GM23248 (cell line): ENCODE measurements around the gene TXNDC17. TPM values are rescaled to one million over a fixed set of nuclear protein-coding genes. Genes with fewer than 3 reads are reported as not detected.
"Not testable (repeated sequence)": the region's sequence is repeated elsewhere in the genome, so short reads cannot be mapped to it uniquely, and the experiment has no call there.

Source experiments
- DNase-seq: peaks from one replicate; pipeline ENCODE4 v3.0.0-alpha.2; 2015
- H2AFZ ChIP-seq: fragments of 200-600 bp; sonication (generic); 2 replicates; pipeline ENCODE4 v1.6.1; 2016; ENCODE audit warnings: antibody characterized with exemption
- H3F3A ChIP-seq: fragments of 200-600 bp; sonication (generic); 2 replicates; pipeline ENCODE4 v1.6.1; 2016; ENCODE audit warnings: mild to moderate bottlenecking, antibody characterized with exemption, mixed run types; ENCODE audit not compliant: insufficient read depth
- H3K27ac ChIP-seq: fragments of 200-600 bp; sonication (generic); 2 replicates; pipeline ENCODE4 v1.5.1; 2016; ENCODE audit warnings: mild to moderate bottlenecking
- H3K27me3 ChIP-seq: fragments of 200-600 bp; sonication (generic); replicated peaks from 2 replicates; pipeline ENCODE4 v1.6.1; 2016; ENCODE audit warnings: mild to moderate bottlenecking; ENCODE audit not compliant: insufficient read depth
- H3K36me3 ChIP-seq: fragments of 200-600 bp; sonication (generic); 2 replicates; pipeline ENCODE4 v1.6.1; 2016; ENCODE audit warnings: low read depth, mild to moderate bottlenecking
- H3K4me1 ChIP-seq: fragments of 200-600 bp; sonication (generic); 2 replicates; pipeline ENCODE4 v1.6.1; 2016; ENCODE audit warnings: mild to moderate bottlenecking; ENCODE audit not compliant: insufficient read depth
- H3K4me2 ChIP-seq: fragments of 200-600 bp; sonication (generic); one replicate; pipeline ENCODE4 v1.6.1; 2016; ENCODE audit warnings: mild to moderate bottlenecking; ENCODE audit not compliant: unreplicated experiment
- H3K4me3 ChIP-seq: fragments of 200-600 bp; sonication (generic); 2 replicates; pipeline ENCODE4 v1.5.1; 2016; ENCODE audit warnings: mild to moderate bottlenecking
- H3K79me2 ChIP-seq: fragments of 200-600 bp; sonication (generic); 2 replicates; pipeline ENCODE4 v1.6.1; 2016; ENCODE audit warnings: mild to moderate bottlenecking; ENCODE audit not compliant: insufficient read depth
- H3K9ac ChIP-seq: fragments of 200-600 bp; sonication (generic); 2 replicates; pipeline ENCODE4 v1.6.1; 2016; ENCODE audit warnings: mild to moderate bottlenecking
- H3K9me2 ChIP-seq: fragments of 200-600 bp; sonication (generic); 2 replicates; pipeline ENCODE4 v1.6.1; 2016; ENCODE audit warnings: mixed run types, mild to moderate bottlenecking, moderate library complexity; ENCODE audit not compliant: insufficient read depth
- H3K9me3 ChIP-seq: fragments of 200-600 bp; sonication (generic); one replicate; pipeline ENCODE4 v1.6.1; 2017; ENCODE audit warnings: low read depth
- H4K20me1 ChIP-seq: fragments of 200-600 bp; sonication (generic); 2 replicates; pipeline ENCODE4 v1.6.0; 2016; ENCODE audit not compliant: insufficient read depth
- EZH2 ChIP-seq: fragments of 200-600 bp; sonication (generic); IDR thresholded peaks from 2 replicates; pipeline ENCODE4 v1.6.1; 2018; ENCODE audit warnings: antibody characterized with exemption, mild to moderate bottlenecking; ENCODE audit not compliant: insufficient read depth, poor library complexity, severe bottlenecking
- EZH2phosphoT487 ChIP-seq: fragments of 200-600 bp; sonication (generic); IDR thresholded peaks from 2 replicates; pipeline ENCODE4 v1.6.1; 2018; ENCODE audit warnings: antibody characterized with exemption, moderate library complexity, mild to moderate bottlenecking, low read depth; ENCODE audit not compliant: insufficient read depth
- WGBS, 2 experiments: methylation state at CpG; one replicate each; pipeline ENCODE4 v1.1.6; 2015 to 2017; ENCODE audit warnings: low lambda C conversion rate in 2 of 2, low coverage in 1 of 2; ENCODE audit errors: missing lambda C conversion rate in 2 of 2; 5-methylcytosine and 5-hydroxymethylcytosine counted together
- in situ Hi-C: fragments of 300-500 bp; cut with MboI; formaldehyde crosslinking; loops from 2 replicates; pipeline ENCODE4 v1.15.0; 2020
- polyA plus RNA-seq: library from polyadenylated mRNA; unstranded; fragments of >200 nt; fragmentation: Nextera tagmentation; extraction: Ambion mirVana; gene quantifications from 2 replicates; pipeline ENCODE4 v1.2.1, GENCODE V29; 2016
- total RNA-seq: library from RNA; depleted of rRNA; stranded (reverse); fragments of >200 nt; shearing (Covaris generic); gene quantifications from 2 replicates; pipeline ENCODE4 v1.2.3, GENCODE V29; 2014

Gene TXNDC17
- total and polyA plus RNA-seq, 2 experiments from 2014 or later: 152 to 630 TPM

DNA sequence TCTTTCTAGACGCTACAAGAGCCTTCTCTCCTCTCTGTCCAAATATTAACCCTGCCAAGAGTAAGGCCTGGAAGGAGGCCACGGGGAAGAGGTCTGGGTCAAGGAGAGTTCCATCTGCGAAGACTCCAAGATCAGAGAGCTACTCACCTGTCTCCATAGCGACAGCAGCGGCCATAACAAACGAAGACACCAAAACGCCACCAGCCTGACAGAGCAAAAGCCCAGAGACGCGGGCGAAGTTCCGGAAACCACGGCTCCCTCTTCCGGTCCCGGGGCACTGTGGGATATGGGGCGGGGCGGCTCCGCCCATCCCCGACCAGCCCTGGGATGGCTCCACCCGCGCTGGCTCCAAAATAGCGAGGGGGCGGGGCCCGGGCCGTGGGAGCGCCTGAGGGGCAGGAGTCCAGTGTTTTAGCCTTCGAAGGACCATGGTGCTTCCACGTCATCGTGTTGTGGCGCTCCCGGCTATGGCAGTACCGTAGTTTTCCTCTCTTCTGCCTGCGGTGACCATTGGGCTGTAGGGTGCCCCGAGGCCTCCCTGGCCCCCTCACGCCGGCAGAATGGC is 10.6 kb downstream of the TXNDC17 start, which contains the start of the genes C17orf100 and MED31:
Gene C17orf100 (plus strand): TSS at position 409 of the 565 bp plus-strand sequence. CDS start 152 bp downstream, at position 561.
Gene MED31 (minus strand): TSS at position 252 of the 565 bp plus-strand sequence. CDS start 77 bp downstream, at position 175.
- 1 to 2% methylated on average over 33 of the region's 35 CpGs for WGBS, 2 experiments
- in situ Hi-C loops: no loop called here
- peak within 1 kb of the TSS; percentile 96 for H3K4me2 ChIP-seq

DNA sequence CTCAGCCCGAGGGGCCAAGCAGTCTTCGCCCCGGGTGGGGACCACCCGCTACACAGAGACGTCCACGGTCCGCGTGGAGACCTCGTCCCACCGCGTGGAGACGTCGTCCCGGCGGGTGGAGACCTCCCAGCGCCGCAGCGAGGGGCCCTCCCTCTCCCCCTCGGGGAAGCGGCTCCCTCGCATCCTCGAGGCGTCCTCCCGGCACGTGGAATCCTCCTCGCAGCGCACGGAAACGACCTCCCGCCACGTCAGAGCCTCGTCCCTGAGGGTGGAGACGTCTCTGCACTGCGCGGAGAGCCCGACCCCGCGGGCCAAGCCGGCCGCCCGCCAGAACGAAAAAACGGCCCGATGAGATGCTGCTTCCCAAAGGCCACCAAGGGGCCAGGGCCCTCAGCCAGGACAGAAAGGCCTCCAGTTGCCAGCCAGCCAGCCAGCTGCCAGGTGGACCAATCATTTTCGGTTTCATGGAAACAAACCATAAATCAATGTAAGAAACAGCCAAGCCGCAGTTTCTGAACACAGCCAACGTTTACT is 11.1 kb downstream of the TXNDC17 start:
- peak; percentile 60 for DNase-seq
- Histone ChIP-seq H3K9me2 (no peaks in the 10 kb centered on the region), H3K4me1 (peaks cover 25% of the 10 kb centered on the region; the same call in 1 of the 2 replicates), H3K27me3 (peaks cover 12% of the 10 kb centered on the region), H3K9me3 (no peaks in the 10 kb centered on the region), H3K9ac (peak overlapping the region; percentile 97), H3K27ac (peak overlapping the region; percentile 32; the same call in 1 of the 2 replicates), H3K4me2 (peak overlapping the region; percentile 72), H3K79me2 (peaks cover 38% of the 10 kb centered on the region), H2AFZ (peak overlapping the region; percentile 95), H3K4me3 (peak overlapping the region; percentile 88), H4K20me1 (peaks cover 6% of the 10 kb centered on the region; the same call in 1 of the 2 replicates), H3K36me3 (peaks cover 19% of the 10 kb centered on the region; the same call in 1 of the 2 replicates), H3F3A (peaks cover 22% of the 10 kb centered on the region)
- 5 to 7% methylated on average over 15 to 41 of the region's 47 CpGs for WGBS, 2 experiments
- in situ Hi-C loops: no loop called here
- no peak for TF ChIP-seq EZH2
- TF ChIP-seq EZH2phosphoT487: no peak

More for the DNA sequence above, 10.6 kb downstream of the TXNDC17 start, which contains the start of the genes C17orf100 and MED31:
- no peaks in the 10 kb centered on the region for H3K9me3 ChIP-seq
- H2AFZ ChIP-seq: peak within 1 kb of the TSS; percentile 95
- peak within 1 kb of the TSS; percentile 97 for H3K9ac ChIP-seq
- H4K20me1 ChIP-seq: peaks cover 6% of the 10 kb centered on the region; the same call in 1 of the 2 replicates
- H3K4me1 ChIP-seq: peaks cover 25% of the 10 kb centered on the region; the same call in 1 of the 2 replicates
- peaks cover 12% of the 10 kb centered on the region for H3K27me3 ChIP-seq
- H3K9me2 ChIP-seq: no peaks in the 10 kb centered on the region
- peak within 1 kb of the TSS; percentile 94 for H3K27ac ChIP-seq
- H3K4me3 ChIP-seq: peak within 1 kb of the TSS; percentile 88
- DNase-seq: peak; percentile 97
- peaks cover 44% of the 10 kb centered on the region for H3K79me2 ChIP-seq
- no peak for TF ChIP-seq EZH2phosphoT487
- no peak for TF ChIP-seq EZH2
- peaks cover 19% of the 10 kb centered on the region; the same call in 1 of the 2 replicates for H3K36me3 ChIP-seq
- peaks cover 22% of the 10 kb centered on the region for H3F3A ChIP-seq

DNA sequence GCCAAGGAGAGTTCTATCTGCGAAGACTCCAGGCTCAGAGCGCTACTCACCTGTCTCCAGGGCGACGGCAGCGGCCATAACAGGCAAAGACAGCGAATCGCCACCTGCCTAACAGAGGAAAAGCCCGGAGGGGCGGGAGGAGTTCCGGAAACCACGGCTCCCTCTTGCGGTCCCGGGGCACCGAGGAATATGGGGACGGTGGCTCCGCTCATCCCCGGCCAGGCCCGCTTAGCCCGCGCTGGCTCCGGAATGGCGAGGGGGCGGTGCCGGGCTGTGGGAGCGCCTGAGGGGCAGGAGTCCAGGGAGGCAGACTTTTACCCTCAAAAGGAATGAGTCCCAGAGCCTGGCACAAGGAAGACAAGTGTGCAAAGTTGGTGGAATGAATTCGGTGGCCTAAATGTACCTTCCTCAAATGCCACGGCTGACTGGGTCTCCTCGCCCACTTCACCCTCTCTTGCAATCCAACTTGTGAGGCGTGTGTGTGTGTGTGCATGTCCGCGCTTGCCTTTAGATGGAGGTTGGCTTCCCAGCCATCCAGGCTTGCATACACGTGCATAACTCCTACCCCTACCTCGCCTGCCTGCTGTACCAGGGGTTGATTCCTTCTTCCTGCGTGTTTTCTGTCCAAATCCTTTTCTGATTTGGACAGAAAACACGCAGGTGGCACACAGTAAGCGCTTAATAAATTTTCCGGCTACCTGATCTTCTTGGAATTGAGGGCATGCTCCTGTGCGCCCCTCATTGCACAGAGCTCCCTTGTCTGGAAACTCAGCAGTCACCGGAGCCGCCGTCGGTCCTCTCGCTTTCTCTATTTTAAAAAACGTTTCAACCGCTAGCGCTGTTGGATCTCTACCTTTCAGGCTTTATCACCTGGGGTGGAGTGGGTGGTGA is 14.2 kb downstream of the TXNDC17 start:
- 24 to 25% methylated on average over 46 of the region's 46 CpGs for WGBS, 2 experiments
- peaks cover 21% of the 10 kb centered on the region for H3F3A ChIP-seq
- DNase-seq: no peak
- in situ Hi-C loops: no loop called here
- peaks cover 7% of the 10 kb centered on the region for H3K79me2 ChIP-seq
- no peak overlapping the region for H2AFZ ChIP-seq
- H3K4me1 ChIP-seq: peaks cover 18% of the 10 kb centered on the region; the same call in 1 of the 2 replicates
- H3K9me3 ChIP-seq: no peaks in the 10 kb centered on the region
- 0 out of 2 replicates have a peak, but pooled peaks have one; percentile 43 for TF ChIP-seq EZH2phosphoT487
- TF ChIP-seq EZH2: peak; percentile 81
- peaks cover 20% of the 10 kb centered on the region for H3K27me3 ChIP-seq
- peaks cover 3% of the 10 kb centered on the region; the same call in 1 of the 2 replicates for H4K20me1 ChIP-seq
- no peak overlapping the region for H3K9ac ChIP-seq
- peak overlapping the region; percentile 20 for H3K4me2 ChIP-seq
- no peaks in the 10 kb centered on the region for H3K36me3 ChIP-seq
- H3K9me2 ChIP-seq: no peaks in the 10 kb centered on the region
- no peak overlapping the region for H3K4me3 ChIP-seq
- no peak overlapping the region for H3K27ac ChIP-seq

DNA sequence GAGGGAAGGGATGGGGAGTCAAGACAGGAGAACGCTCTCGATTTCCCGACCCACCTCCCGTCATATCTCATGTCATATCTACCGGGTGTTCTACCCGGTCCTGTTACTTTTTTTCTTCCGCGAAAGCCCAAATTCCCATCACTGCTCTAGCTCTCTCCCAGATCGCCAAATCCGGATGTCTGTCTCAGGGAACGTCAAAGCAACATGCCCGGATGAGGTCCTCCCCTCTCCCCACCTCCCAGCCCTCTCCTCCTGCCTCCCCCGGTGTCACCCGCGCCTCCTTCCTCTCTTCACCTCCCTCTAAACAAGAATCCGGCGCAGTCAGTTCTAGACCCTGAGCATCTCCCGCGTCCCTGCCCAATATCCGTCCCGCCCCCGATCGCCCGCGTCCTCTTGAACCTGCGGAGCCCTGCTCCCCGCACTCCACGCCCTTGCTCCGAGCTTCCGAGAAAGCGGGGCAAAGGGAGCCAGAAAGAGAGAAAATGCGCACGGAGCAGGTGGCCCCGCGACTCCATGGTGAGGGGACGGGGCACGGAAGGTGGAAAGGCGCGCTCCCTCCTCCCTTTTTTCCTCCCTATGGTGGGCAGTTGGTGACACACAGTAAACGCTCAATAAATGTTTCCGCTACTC is 15.0 kb downstream of the TXNDC17 start:
- H4K20me1 ChIP-seq, DNase-seq, in situ Hi-C loops, H3K27ac ChIP-seq, H3K9me2 ChIP-seq, H3K36me3 ChIP-seq, H3K9ac ChIP-seq, H2AFZ ChIP-seq, H3K79me2 ChIP-seq, H3K9me3 ChIP-seq: not testable (repeated sequence)
- Histone ChIP-seq H3F3A (peaks cover 15% of the 10 kb centered on the region; the same call in 1 of the 2 replicates), H3K27me3 (peaks cover 27% of the 10 kb centered on the region), H3K4me2 (peak overlapping the region; percentile 20), H3K4me1 (peaks cover 14% of the 10 kb centered on the region; the same call in 1 of the 2 replicates), H3K4me3 (peak overlapping the region; percentile 37)
- WGBS, 2 experiments: 1 to 4% methylated on average over 16 to 37 of the region's 41 CpGs

DNA sequence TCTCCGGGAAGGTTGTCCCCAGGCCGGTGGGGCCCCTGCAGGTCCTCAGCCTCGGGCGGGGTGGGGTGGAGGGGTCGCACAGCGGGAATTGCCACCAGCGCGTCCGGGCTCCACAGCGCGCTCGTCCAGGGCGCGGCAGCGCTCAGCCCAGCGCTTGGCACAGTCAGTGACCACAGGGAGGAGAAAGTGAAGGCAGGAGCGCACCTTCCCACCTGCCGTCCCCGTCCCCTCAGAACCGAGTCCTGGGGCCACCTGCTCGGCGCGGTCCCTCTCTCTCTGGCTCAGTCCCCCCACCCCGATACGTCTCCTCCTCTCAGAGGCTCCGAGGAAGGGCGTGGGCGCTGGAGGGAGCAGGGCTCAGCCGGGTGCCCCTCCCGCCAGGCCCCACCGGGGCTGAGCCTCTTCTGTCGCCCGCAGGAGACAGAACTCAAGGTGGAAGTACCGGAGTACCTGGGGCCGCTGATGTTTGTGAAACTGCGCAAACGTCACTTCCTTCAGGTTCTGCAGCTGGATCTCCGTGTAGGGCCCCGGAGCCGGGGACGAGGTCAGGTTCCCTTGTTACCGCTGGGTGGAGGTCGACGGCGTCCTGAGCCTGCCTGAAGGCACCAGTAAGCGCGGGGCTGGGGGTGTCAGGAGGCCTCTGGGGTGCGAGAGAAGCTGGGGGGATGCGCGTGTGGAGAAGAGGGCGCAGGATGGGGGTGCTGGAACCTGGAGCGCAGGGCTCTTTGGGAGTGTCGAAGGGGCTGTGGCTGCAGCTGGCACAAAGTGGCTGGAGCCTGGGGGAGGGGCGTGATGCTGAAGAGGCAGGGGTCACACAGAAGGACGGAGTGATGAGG is 16.2 kb downstream of the TXNDC17 start:
- H3K9me3 ChIP-seq, H3K27ac ChIP-seq, DNase-seq, H3K9ac ChIP-seq, H4K20me1 ChIP-seq, in situ Hi-C loops, H3K79me2 ChIP-seq, H3K9me2 ChIP-seq, H2AFZ ChIP-seq, H3K4me2 ChIP-seq, H3K4me3 ChIP-seq, H3K36me3 ChIP-seq: not testable (repeated sequence)
- Histone ChIP-seq H3F3A (peaks cover 12% of the 10 kb centered on the region; the same call in 1 of the 2 replicates), H3K4me1 (peaks cover 14% of the 10 kb centered on the region; the same call in 1 of the 2 replicates), H3K27me3 (peaks cover 35% of the 10 kb centered on the region)
- 3% methylated on average over 42 to 55 of the region's 55 CpGs for WGBS, 2 experiments
